ENCODE results near the gene SLC16A7.
"Not testable (repeated sequence)": the region's sequence is repeated elsewhere in the genome, so short reads cannot be mapped to it uniquely, and the experiment has no call there.

SLC16A7 gene

GRCh38 chr12:59597385-59597781 is 1.6 kb downstream of the SLC16A7 start:
- TF ChIP-seq CTCF (IDR thresholded peaks at IDR 0.05; ENCODE audit: insufficient read depth, low read depth, low read length, missing control alignments): no peak
- peak; percentile 96 for DNase-seq (ENCODE audit: low read depth)
- peak overlapping the region; percentile 66 for H3K4me3 ChIP-seq (ENCODE audit: low read length)

- peak; percentile 16 for DNase-seq (ENCODE audit: low read depth)
- H3K4me3 ChIP-seq (ENCODE audit: low read length): no peak overlapping the region
- no peak for TF ChIP-seq CTCF (IDR thresholded peaks at IDR 0.05; ENCODE audit: insufficient read depth, low read depth, low read length, missing control alignments)
Observed at GRCh38 chr12:59600171-59600570, 4.3 kb downstream of the SLC16A7 start.

- DNase-seq (ENCODE audit: low read depth): no peak
- no peak for TF ChIP-seq CTCF (IDR thresholded peaks at IDR 0.05; ENCODE audit: insufficient read depth, low read depth, low read length, missing control alignments)
Observed at GRCh38 chr12:59603754-59604153, 7.9 kb downstream of the SLC16A7 start.

GRCh38 chr12:59612823-59613434 is 17.1 kb downstream of the SLC16A7 start:
- DNase-seq (ENCODE audit: low read depth); H3K4me3 ChIP-seq (ENCODE audit: low read length): not testable (repeated sequence)

More at GRCh38 chr12:59603754-59604153, 7.9 kb downstream of the SLC16A7 start:
- no peak overlapping the region for H3K4me3 ChIP-seq (ENCODE audit: low read length)

GRCh38 chr12:59615392-59616165 is 19.8 kb downstream of the SLC16A7 start:
- no peak for DNase-seq (ENCODE audit: low read depth)
- no peak overlapping the region for H3K4me3 ChIP-seq (ENCODE audit: low read length)
- TF ChIP-seq CTCF (IDR thresholded peaks at IDR 0.05; ENCODE audit: insufficient read depth, low read depth, low read length, missing control alignments): no peak

GRCh38 chr12:59619461-59620240 is 23.8 kb downstream of the SLC16A7 start:
- TF ChIP-seq CTCF (IDR thresholded peaks at IDR 0.05; ENCODE audit: insufficient read depth, low read depth, low read length, missing control alignments): no peak
- DNase-seq (ENCODE audit: low read depth): no peak
- no peak overlapping the region for H3K4me3 ChIP-seq (ENCODE audit: low read length)

GRCh38 chr12:59620326-59620725 is 24.5 kb downstream of the SLC16A7 start:
- no peak for TF ChIP-seq CTCF (IDR thresholded peaks at IDR 0.05; ENCODE audit: insufficient read depth, low read depth, low read length, missing control alignments)
- H3K4me3 ChIP-seq (ENCODE audit: low read length): no peak overlapping the region
- DNase-seq (ENCODE audit: low read depth): no peak
